Kidney (tissue), 14 donors: ENCODE results near the gene LHB. TPM values are rescaled to one million over a fixed set of nuclear protein-coding genes. Genes with fewer than 3 reads are reported as not detected.

ENCODE experiments used
- DNase-seq, 5 donors: peaks; one replicate each; pipeline ENCODE4 v3.0.0-alpha.2; 2013 to 2020
- FAIRE-seq: peaks from 2 replicates; lab custom pipeline; 2012; peaks lifted over from hg19 to GRCh38; lab: Jason Lieb, UNC
- H3K27ac ChIP-seq, 2 donors: one replicate each; pipeline ENCODE4 v1.7.0; 2013; ENCODE audit warnings: low read depth in 2 of 2, low read length in 2 of 2, inconsistent platforms in 1 of 2
- H3K27me3 ChIP-seq: one replicate; pipeline ENCODE4 v1.7.1; 2013; ENCODE audit warnings: low read length, inconsistent platforms; ENCODE audit not compliant: control insufficient read depth, insufficient read depth
- H3K36me3 ChIP-seq, 3 donors: one replicate each; pipeline versions ENCODE4 v1.7.0 to v1.7.1; 2013; ENCODE audit warnings: low read length in 3 of 3, control low read depth in 1 of 3, inconsistent platforms in 1 of 3; ENCODE audit not compliant: insufficient read depth in 3 of 3, control insufficient read depth in 2 of 3
- H3K4me1 ChIP-seq, 3 donors: one replicate each; pipeline versions ENCODE4 v1.7.0 to v1.7.1; 2013; ENCODE audit warnings: low read length in 3 of 3, inconsistent platforms in 1 of 3, low read depth in 1 of 3; ENCODE audit not compliant: control insufficient read depth in 2 of 3, insufficient read depth in 2 of 3
- H3K4me3 ChIP-seq, 3 donors: one replicate each; pipeline versions ENCODE4 v1.7.0 to v1.8.1; 2013; ENCODE audit warnings: low read length in 3 of 3, control low read depth in 1 of 3, inconsistent platforms in 1 of 3
- H3K9ac ChIP-seq, 3 donors: one replicate each; pipeline versions ENCODE4 v1.7.0 to v1.7.1; 2013; ENCODE audit warnings: low read length in 3 of 3, control low read depth in 1 of 3, inconsistent platforms in 1 of 3
- H3K9me3 ChIP-seq, 3 donors: one replicate each; pipeline versions ENCODE4 v1.7.0 to v1.7.1; 2013; ENCODE audit warnings: low read length in 3 of 3, control low read depth in 1 of 3, inconsistent platforms in 1 of 3; ENCODE audit not compliant: control insufficient read depth in 2 of 3, insufficient read depth in 1 of 3
- intact Hi-C: fragments of 100-400 bp; cut with DNase I; formaldehyde crosslinking; loops from one replicate; pipeline ENCODE4 v1.11.1; 2022
- polyA plus RNA-seq: library from polyadenylated mRNA; stranded (reverse); fragments of 350-450 nt; fragmentation: Illumina TruSeq; extraction: RNeasy Lipid Tissue Mini Kit (QIAGEN cat#74804); gene quantifications from one replicate; pipeline ENCODE4 v1.2.3, GENCODE V29; 2014; ENCODE audit warnings: low read depth, low replicate concordance; ENCODE audit not compliant: insufficient read depth
- total RNA-seq: library from RNA; stranded (reverse); fragmentation: NEBNext Ultra II Directional; extraction: Animal tissue kit (Norgen Biotek cat#: 25700); gene quantifications from one replicate; pipeline ENCODE4 v1.2.1, GENCODE V29; 2021
- TF ChIP-seq, protein P1 (sequence below): IDR thresholded peaks from 3 replicates; pipeline ENCODE4 v1.5.1; 2012; ENCODE audit warnings: mild to moderate bottlenecking, moderate library complexity, borderline replicate concordance; ENCODE audit not compliant: insufficient read depth; ENCODE audit errors: extremely low read depth
- donor health status: control.
- donor health status: control.
- donor health status: control.
- donor health status: control.
- donor health status: control.
- donor health status: DM: yes; HTN: yes; CAD: no.
- donor health status: Normal renal cell carcinoma (clear cell type).

The LHB gene
- total and polyA plus RNA-seq, 2 donors from 2014 or later, result not detected

DNA sequence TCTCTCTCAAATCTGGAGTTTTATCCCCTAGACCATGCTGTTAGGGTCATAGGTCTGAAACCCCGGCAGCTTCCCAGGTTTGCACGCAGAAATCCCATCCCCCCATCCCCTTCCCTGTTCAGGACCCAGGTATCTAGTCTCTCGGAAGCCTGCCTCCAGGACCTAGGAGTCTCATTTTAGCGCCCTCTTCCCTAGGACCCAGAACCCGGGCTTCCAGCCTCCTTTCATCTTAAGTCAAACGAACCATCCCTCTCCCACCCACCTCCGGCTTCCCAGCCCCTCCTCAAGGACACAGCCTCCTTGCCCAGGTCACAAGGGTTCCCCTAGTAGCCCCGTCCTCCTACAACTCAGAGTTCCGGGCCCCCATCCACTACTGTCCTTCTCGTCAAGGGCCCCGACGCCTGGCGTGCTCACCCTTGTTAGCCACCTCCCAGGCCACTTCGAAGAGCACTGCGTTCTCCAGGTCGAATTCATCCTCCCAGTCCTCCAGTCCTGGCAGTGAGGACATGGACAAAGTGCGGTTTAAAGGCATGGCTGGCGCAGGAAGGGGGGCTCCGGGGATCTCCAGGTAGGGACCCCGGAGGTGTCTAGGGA lies 24.2 kb downstream of the LHB start:
- Histone ChIP-seq H3K9me3 (no peaks in the 10 kb centered on the region), H3K27ac (peak overlapping the region; percentile 87 to 95), H3K36me3 (peaks cover 0 to 4% (median 2%) of the 10 kb centered on the region in 3 donors), H3K4me1 (peaks cover 0 to 27% (median 11%) of the 10 kb centered on the region in 3 donors), H3K27me3 (no peaks in the 10 kb centered on the region), H3K4me3 (peak overlapping the region; percentile 72 to 97 (median 78)), H3K9ac (peak overlapping the region; percentile 65 to 99 (median 81))
- intact Hi-C loops, result no loop called here
- no peak for FAIRE-seq
- TF ChIP-seq, protein P1, sequence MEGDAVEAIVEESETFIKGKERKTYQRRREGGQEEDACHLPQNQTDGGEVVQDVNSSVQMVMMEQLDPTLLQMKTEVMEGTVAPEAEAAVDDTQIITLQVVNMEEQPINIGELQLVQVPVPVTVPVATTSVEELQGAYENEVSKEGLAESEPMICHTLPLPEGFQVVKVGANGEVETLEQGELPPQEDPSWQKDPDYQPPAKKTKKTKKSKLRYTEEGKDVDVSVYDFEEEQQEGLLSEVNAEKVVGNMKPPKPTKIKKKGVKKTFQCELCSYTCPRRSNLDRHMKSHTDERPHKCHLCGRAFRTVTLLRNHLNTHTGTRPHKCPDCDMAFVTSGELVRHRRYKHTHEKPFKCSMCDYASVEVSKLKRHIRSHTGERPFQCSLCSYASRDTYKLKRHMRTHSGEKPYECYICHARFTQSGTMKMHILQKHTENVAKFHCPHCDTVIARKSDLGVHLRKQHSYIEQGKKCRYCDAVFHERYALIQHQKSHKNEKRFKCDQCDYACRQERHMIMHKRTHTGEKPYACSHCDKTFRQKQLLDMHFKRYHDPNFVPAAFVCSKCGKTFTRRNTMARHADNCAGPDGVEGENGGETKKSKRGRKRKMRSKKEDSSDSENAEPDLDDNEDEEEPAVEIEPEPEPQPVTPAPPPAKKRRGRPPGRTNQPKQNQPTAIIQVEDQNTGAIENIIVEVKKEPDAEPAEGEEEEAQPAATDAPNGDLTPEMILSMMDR, result no peak
- DNase-seq, result no peak

GRCh38 chr19:48991873-48992580 lies 24.9 kb downstream of the LHB start:
- DNase-seq, result peak in 4 of 5 donors; percentile 52 to 86 (median 70)
- H3K36me3 ChIP-seq, result peaks cover 0 to 6% (median 2%) of the 10 kb centered on the region in 3 donors
- H3K9me3 ChIP-seq, result no peaks in the 10 kb centered on the region
- H3K27me3 ChIP-seq, result no peaks in the 10 kb centered on the region
- H3K4me1 ChIP-seq, result peaks cover 0 to 27% (median 11%) of the 10 kb centered on the region in 3 donors
- TF ChIP-seq, protein P1, result no peak
- peak overlapping the region; percentile 87 to 95 for H3K27ac ChIP-seq
- H3K4me3 ChIP-seq, result peak overlapping the region; percentile 72 to 97 (median 78)
- peak overlapping the region; percentile 65 to 99 (median 81) for H3K9ac ChIP-seq
- FAIRE-seq, result no peak
- intact Hi-C loops, result no loop called here

DNA sequence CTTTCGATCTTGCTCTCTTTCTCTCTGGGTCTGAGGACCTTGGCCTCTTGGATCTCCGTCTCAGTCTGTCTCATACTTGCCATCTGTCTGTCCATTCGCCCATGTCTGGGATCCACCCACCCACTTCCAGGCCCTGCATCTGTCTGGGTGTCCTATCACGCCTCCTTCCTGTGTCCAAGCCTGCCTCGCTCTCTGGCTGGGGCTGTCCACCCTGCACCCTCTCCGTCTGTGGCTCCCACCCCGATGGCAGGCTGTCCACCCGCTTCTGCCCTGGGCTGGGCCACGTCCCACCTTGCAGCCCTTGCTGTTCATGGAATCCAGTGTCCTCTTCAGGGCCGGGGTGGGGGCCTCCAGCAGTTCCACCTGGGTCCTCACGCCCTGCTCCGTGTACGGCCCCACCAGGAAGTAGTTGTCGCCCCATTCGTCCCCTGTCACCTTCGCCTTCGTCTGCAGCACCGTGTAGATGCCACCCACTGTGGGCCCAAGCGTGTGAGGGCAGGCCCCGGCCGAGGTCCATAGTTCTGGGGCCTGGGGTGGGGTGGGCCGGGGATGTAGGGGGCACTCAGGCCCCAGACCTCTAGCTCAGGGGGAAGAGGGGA lies 25.8 kb downstream of the LHB start:
- Histone ChIP-seq H3K9ac (peak overlapping the region in 1 of 3 donors; percentile 99), H3K36me3 (peaks cover 0 to 10% (median 4%) of the 10 kb centered on the region in 3 donors), H3K9me3 (no peaks in the 10 kb centered on the region), H3K4me3 (peak overlapping the region in 1 of 3 donors; percentile 97), H3K27ac (no peak overlapping the region), H3K27me3 (no peaks in the 10 kb centered on the region), H3K4me1 (peaks cover 0 to 27% (median 11%) of the 10 kb centered on the region in 3 donors)
- TF ChIP-seq, protein P1, result no peak
- no peak for FAIRE-seq
- DNase-seq, result no peak
- intact Hi-C loops, result no loop called here
